Muscle of leg (tissue), 11 donors: ENCODE results near the gene NEK10. TPM values are rescaled to one million over a fixed set of nuclear protein-coding genes. Genes with fewer than 3 reads are reported as not detected.
"Not testable (repeated sequence)": the region's sequence is repeated elsewhere in the genome, so short reads cannot be mapped to it uniquely, and the experiment has no call there.

ENCODE experiments used
- DNase-seq: peaks from one replicate; pipeline ENCODE4 v3.0.0; 2013
- H3K27ac ChIP-seq: one replicate; pipeline ENCODE4 v1.5.1; 2013; ENCODE audit warnings: mild to moderate bottlenecking, low read length, control low read depth
- H3K27me3 ChIP-seq: one replicate; pipeline ENCODE4 v1.6.1; 2013; ENCODE audit warnings: low read length; ENCODE audit not compliant: control insufficient read depth, insufficient read depth
- H3K36me3 ChIP-seq: one replicate; pipeline ENCODE4 v1.6.1; 2013; ENCODE audit warnings: low read length; ENCODE audit not compliant: control insufficient read depth, insufficient read depth
- H3K4me1 ChIP-seq: one replicate; pipeline ENCODE4 v1.6.1; 2013; ENCODE audit warnings: low read length; ENCODE audit not compliant: control insufficient read depth, insufficient read depth
- H3K4me3 ChIP-seq: one replicate; pipeline ENCODE4 v1.5.1; 2013; ENCODE audit warnings: low read length, control low read depth
- H3K9me3 ChIP-seq: replicated peaks from 2 replicates; pipeline ENCODE4 v1.6.1; 2013; ENCODE audit warnings: low read depth, low read length; ENCODE audit not compliant: control insufficient read depth
- WGBS: methylation state at CpG from one replicate; pipeline ENCODE4 v1.1.5; 2013; ENCODE audit warnings: missing lambda C conversion rate; ENCODE audit not compliant: insufficient coverage; 5-methylcytosine and 5-hydroxymethylcytosine counted together
- polyA plus RNA-seq, 8 donors: library from polyadenylated mRNA; unstranded; fragments of 120-200 nt; gene quantifications; one replicate each; pipeline versions ENCODE4 v1.2.1 to v1.2.3, GENCODE V29; 2013; ENCODE audit warnings: inconsistent platforms in 1 of 8, low replicate concordance in 1 of 8; ENCODE audit not compliant: insufficient read length in 8 of 8, insufficient read depth in 1 of 8
- total RNA-seq: library from RNA; stranded (reverse); fragments of 120-200 nt; gene quantifications from one replicate; pipeline ENCODE4 v1.2.4, GENCODE V29; 2013

The NEK10 gene
- total and polyA plus RNA-seq, 9 donors = 1.7 to 6.6 (median 3.3) TPM

DNA sequence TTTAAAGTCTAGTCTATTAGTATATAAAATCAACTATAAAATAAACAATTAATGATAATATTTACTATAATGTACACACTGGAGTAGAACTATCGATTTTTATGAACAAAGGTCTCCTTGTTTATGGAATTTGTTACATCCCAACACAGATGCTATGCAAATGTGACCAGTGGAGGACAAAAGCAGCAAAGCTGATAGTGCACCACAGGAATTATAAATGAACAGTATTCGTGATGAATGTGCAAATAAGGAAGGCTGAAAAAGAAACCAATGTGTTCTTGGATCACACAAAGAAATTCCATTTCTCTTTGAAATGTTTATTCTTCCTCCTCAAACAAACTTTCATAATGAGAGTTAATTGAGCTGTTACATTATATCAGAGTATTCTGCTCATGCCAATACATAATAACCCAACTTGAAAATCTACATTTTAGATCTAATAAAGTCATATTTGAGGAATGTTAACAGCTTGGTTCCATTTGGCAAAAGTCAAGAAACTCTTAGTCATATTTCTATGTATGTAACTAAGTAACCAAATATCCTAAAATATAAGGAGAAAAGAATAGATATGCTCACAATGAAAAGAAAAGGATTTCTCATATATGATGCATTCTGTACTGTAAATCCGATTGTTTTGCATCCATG, 79.3 kb downstream of the NEK10 start:
- Histone ChIP-seq H3K27ac (no peak overlapping the region), H3K9me3 (no peaks in the 10 kb centered on the region), H3K36me3 (no peaks in the 10 kb centered on the region), H3K27me3 (no peaks in the 10 kb centered on the region), H3K4me3 (no peak overlapping the region), H3K4me1 (no peaks in the 10 kb centered on the region)
- DNase-seq = peak; percentile 35
- no CpG with 5 or more reads among the region's 3 CpGs for WGBS

DNA sequence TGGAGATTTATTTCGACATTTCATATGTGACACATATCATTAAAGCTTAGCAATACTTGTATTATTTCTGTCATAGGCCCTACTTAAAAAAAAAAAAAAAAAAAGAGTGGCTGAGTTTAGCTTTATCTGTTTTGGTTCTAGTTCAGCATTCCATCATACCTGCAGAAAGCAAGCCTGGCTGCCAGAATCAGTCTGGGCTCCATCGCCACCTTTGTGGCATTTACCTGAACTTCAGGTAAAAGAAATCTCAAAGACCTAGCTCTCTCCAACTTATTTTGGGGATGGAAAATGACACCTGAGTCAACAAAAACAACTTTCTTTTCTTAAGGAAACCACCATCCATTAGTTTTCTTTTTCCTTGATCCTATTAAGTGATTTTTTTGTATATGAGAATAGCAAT, 82.1 kb downstream of the NEK10 start:
- H3K9me3 ChIP-seq = no peaks in the 10 kb centered on the region
- no peaks in the 10 kb centered on the region for H3K36me3 ChIP-seq
- H3K27me3 ChIP-seq = no peaks in the 10 kb centered on the region
- no peak overlapping the region for H3K27ac ChIP-seq
- no CpG with 5 or more reads among the region's 2 CpGs for WGBS
- DNase-seq = no peak
- H3K4me3 ChIP-seq = no peak overlapping the region
- H3K4me1 ChIP-seq = no peaks in the 10 kb centered on the region

DNA sequence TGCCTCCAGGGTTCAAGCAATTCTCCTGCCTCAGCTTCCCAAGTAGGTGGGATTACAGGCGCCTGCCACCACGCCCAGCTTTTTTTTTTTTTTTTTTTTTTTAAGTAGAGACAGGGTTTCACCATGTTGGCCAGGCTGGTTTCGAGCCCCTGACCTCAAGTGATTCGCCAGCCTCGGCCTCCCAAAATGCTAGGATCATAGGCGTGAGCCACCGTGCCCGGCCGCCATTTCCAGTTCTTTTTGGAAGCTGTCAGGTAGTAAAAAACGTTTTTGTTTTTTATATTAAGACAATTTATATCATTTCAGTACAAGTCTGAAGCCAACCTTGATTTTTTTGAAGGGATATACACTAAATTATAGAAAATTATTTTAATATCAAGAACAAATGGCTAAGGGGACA, 82.7 kb downstream of the NEK10 start:
- not testable (repeated sequence) for H3K4me1 ChIP-seq, H3K4me3 ChIP-seq, H3K27me3 ChIP-seq, H3K36me3 ChIP-seq, H3K9me3 ChIP-seq, H3K27ac ChIP-seq, DNase-seq
- no CpG with 5 or more reads among the region's 10 CpGs for whole genome bisulfite sequencing

DNA sequence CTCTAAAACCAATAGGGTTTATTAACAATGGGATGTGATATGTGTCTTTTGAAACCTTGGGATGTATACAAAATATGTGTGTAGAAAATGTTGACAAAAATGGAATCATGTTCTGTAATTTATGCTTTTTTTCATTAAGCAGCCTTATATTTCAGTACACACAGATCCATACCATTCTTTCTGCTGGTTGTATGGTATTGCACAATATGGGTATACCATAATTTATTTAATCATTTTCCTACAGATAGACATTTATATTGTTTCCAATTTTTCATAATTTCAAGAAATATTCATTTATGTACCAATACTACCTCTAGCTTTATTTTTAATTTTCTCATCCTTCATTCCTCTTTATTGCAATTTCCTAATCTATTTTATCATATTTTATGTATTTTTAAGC, 83.5 kb downstream of the NEK10 start:
- Histone ChIP-seq H3K36me3 (no peaks in the 10 kb centered on the region), H3K27me3 (no peaks in the 10 kb centered on the region), H3K4me3 (no peak overlapping the region), H3K27ac (no peak overlapping the region), H3K4me1 (no peaks in the 10 kb centered on the region), H3K9me3 (no peaks in the 10 kb centered on the region)
- no peak for DNase-seq

DNA sequence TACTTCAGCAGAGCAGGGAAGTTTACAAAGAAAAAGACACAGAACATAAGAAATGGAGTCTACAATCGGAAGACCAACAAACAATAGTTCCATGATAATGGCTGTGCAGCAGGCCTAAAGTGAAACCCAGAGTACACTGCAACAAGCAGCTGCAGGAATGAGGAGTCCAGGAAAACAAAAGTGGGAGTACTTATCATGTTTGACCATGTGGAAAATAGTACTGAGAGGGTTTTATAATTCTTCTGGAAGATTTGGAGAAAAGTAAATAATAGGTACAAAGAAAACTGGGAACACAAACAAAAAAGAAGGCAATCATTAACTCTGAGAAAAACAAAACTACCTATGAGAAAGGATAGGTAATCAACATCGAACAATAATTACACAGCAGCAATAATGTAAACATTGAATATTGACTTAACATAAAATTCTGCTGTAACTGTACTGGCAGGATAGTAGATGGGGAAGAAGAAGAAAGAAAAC, 87.5 kb downstream of the NEK10 start:
- no peaks in the 10 kb centered on the region for H3K36me3 ChIP-seq
- H3K27ac ChIP-seq = no peak overlapping the region
- H3K27me3 ChIP-seq = no peaks in the 10 kb centered on the region
- WGBS = 86% methylated on average over 1 of the region's 2 CpGs
- no peaks in the 10 kb centered on the region for H3K9me3 ChIP-seq
- DNase-seq = no peak
- H3K4me1 ChIP-seq = no peaks in the 10 kb centered on the region
- no peak overlapping the region for H3K4me3 ChIP-seq

DNA sequence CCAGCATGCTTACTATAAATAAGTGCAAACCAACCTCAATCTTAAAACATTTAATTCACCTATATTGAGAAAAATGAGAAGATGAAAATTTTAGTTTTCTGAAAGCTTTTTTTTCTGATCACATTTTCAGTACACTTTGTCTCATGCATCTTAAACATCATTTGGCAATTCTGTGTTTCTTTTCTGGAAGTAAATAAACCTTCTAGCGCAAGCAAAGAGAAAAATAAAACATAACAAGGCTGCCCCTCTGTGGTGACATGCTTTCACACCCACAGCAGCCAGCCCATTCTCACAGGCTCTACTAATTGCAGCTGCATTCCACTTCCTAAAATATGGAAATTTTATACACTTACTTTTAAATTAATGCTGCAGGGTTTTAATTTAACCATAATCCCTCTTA, 90.1 kb downstream of the NEK10 start:
- H3K9me3 ChIP-seq = no peaks in the 10 kb centered on the region
- peak; percentile 63 for DNase-seq
- H3K4me3 ChIP-seq = no peak overlapping the region
- no peaks in the 10 kb centered on the region for H3K36me3 ChIP-seq
- no CpG with 5 or more reads among the region's 1 CpG for WGBS
- no peak overlapping the region for H3K27ac ChIP-seq
- no peaks in the 10 kb centered on the region for H3K27me3 ChIP-seq
- H3K4me1 ChIP-seq = no peaks in the 10 kb centered on the region

DNA sequence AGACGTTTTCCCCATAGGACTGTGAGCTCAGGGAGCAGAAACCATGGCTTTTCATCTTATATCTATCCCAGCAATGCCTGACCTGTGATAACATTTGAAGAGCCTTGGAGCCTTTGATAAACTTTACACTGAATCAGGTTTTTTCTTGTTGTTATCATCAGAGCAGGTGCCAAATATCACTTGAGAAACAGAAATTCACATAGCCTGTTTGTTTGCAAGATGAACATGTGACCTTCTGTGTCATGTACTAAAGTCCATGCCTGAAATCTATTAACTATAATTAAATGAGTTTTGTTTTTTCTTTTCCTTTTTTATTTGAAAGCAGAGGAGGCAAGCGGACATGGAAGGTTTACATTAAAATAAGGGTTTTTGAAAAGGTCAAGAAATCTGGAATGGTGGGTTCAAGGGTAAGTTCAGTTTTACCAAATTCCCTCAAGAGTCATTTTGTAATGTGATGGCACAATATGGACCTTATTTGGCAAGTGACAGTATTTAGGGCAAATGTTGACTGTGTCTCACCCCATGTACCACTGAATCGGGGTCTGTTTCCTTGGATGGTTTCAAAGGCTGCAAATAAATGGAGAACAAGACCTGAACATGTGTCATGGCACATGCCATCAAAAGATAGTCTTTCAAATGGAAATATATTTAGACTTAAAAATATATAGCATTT, 90.7 kb downstream of the NEK10 start:
- no peak for DNase-seq
- no peaks in the 10 kb centered on the region for H3K4me1 ChIP-seq
- no peaks in the 10 kb centered on the region for H3K36me3 ChIP-seq
- no peaks in the 10 kb centered on the region for H3K27me3 ChIP-seq
- no peak overlapping the region for H3K4me3 ChIP-seq
- no peaks in the 10 kb centered on the region for H3K9me3 ChIP-seq
- WGBS = no CpG with 5 or more reads among the region's 3 CpGs
- H3K27ac ChIP-seq = no peak overlapping the region

DNA sequence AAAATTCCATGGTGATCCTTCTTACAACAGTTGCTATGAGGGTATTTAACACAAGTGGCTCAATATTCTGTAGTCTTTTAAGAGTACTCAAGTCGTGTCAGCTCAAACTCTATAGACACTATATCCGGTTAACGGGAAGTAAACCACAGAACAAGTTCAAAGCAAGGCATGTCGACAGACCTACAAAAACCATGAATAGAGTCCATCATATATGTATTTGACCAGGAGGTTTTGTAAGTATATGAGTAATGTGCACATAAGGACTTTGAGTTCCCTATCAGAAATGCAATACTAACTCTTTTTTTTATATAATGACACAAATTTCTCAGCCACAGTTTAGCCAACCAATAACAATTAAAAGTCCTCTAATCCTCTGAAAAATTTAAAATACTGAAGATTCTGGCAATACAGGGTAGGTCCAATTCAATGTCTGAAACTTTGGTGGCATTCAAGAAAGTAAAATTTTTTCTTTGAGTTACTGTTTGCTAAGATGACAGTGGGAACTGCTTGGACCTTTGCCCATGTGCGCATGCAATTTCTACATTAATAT, 93.7 kb downstream of the NEK10 start:
- H3K9me3 ChIP-seq = no peaks in the 10 kb centered on the region
- WGBS = no CpG with 5 or more reads among the region's 5 CpGs
- no peaks in the 10 kb centered on the region for H3K36me3 ChIP-seq
- H3K4me3 ChIP-seq = no peak overlapping the region
- no peak overlapping the region for H3K27ac ChIP-seq
- no peaks in the 10 kb centered on the region for H3K27me3 ChIP-seq
- H3K4me1 ChIP-seq = no peaks in the 10 kb centered on the region
- no peak for DNase-seq

DNA sequence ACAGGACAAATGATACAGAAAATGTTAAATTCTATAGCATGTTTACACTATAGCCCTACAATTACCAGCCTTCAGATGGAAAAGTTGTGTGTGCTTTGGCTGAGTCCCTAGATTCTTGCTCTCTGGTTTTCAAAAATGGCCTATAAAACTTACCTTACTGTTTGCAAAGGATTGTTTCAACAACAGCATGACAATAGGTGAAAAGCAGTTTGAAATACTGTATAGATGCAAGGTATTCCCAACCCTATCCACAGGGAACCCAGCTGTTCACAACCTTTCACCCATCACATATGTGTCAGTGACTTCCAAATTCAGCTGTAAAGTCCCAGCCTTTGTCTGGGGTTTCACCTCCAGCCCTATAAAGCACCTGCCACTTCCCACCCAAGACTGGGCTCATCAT, 97.3 kb downstream of the NEK10 start:
- Histone ChIP-seq H3K9me3 (no peaks in the 10 kb centered on the region), H3K27me3 (no peaks in the 10 kb centered on the region), H3K36me3 (no peaks in the 10 kb centered on the region), H3K4me3 (no peak overlapping the region), H3K4me1 (no peaks in the 10 kb centered on the region), H3K27ac (no peak overlapping the region)
- DNase-seq = no peak

DNA sequence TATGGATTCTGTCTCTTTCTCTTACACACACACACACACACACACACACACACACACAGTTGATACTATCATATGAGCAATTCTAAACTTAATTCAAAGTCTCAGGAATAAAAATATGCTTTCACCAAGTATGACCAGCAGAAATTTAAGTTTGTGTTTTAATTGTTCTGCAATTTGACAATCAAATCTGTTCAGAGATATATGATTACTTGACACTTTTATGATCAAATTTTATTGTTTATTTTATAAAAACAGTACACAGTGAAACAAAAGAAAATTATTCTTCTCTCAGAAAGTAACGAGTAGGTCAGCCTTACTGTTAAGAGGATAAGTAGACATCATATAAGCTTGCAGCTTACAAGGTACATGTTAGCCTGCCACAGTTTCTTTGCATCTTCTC, 114.3 kb downstream of the NEK10 start:
- no peaks in the 10 kb centered on the region for H3K36me3 ChIP-seq
- H3K4me1 ChIP-seq = no peaks in the 10 kb centered on the region
- H3K27me3 ChIP-seq = no peaks in the 10 kb centered on the region
- no peak for DNase-seq
- H3K9me3 ChIP-seq = no peaks in the 10 kb centered on the region
- no peak overlapping the region for H3K4me3 ChIP-seq
- WGBS = no CpG with 5 or more reads among the region's 1 CpG
- no peak overlapping the region for H3K27ac ChIP-seq
